Nephron progenitor cell (in vitro differentiated cells): ENCODE measurements around the gene CD40.

Source experiments
- DNase-seq: peaks from one replicate; pipeline ENCODE4 v3.0.0; 2021
- H3K27ac Mint-ChIP-seq: 2 replicates; pipeline ENCODE4 v1.8.0; 2021; ENCODE audit warnings: mild to moderate bottlenecking, moderate library complexity, mixed read lengths
- H3K27me3 Mint-ChIP-seq: 2 replicates; pipeline ENCODE4 v1.8.0; 2021; ENCODE audit warnings: mild to moderate bottlenecking, low read depth, mixed read lengths; ENCODE audit not compliant: poor library complexity
- H3K36me3 Mint-ChIP-seq: 2 replicates; pipeline ENCODE4 v1.8.0; 2021; ENCODE audit warnings: low read depth, mixed read lengths
- H3K4me1 Mint-ChIP-seq: 2 replicates; pipeline ENCODE4 v1.8.0; 2021; ENCODE audit warnings: mixed read lengths
- H3K4me3 Mint-ChIP-seq: 2 replicates; pipeline ENCODE4 v1.8.0; 2021; ENCODE audit warnings: mild to moderate bottlenecking, moderate library complexity, mixed read lengths
- H3K9me3 Mint-ChIP-seq: 2 replicates; pipeline ENCODE4 v1.8.0; 2021; ENCODE audit warnings: mild to moderate bottlenecking, moderate library complexity, mixed read lengths
- CTCF ChIP-seq: fragments of 200-600 bp; sonication (generic); IDR thresholded peaks from 2 replicates; pipeline ENCODE4 v1.5.0; 2021; ENCODE audit warnings: antibody characterized with exemption

Gene CD40

GRCh38 chr20:46172961-46173536 lies 54.9 kb downstream of the CD40 start:
- H3K36me3 Mint-ChIP-seq = no peaks in the 10 kb centered on the region
- no peak overlapping the region for H3K27ac Mint-ChIP-seq
- DNase-seq = no peak
- H3K4me3 Mint-ChIP-seq = no peak overlapping the region
- H3K9me3 Mint-ChIP-seq = no peaks in the 10 kb centered on the region
- no peak for TF ChIP-seq CTCF
- peaks cover 26% of the 10 kb centered on the region for H3K4me1 Mint-ChIP-seq
- peaks cover 85% of the 10 kb centered on the region for H3K27me3 Mint-ChIP-seq

- peaks cover 83% of the 10 kb centered on the region for H3K27me3 Mint-ChIP-seq
- DNase-seq = no peak
- TF ChIP-seq CTCF = no peak
- no peak overlapping the region for H3K27ac Mint-ChIP-seq
- H3K9me3 Mint-ChIP-seq = no peaks in the 10 kb centered on the region
- H3K4me3 Mint-ChIP-seq = no peak overlapping the region
- peaks cover 32% of the 10 kb centered on the region for H3K4me1 Mint-ChIP-seq
- H3K36me3 Mint-ChIP-seq = no peaks in the 10 kb centered on the region
Observed at GRCh38 chr20:46173652-46174468, 55.7 kb downstream of the CD40 start.

- no peaks in the 10 kb centered on the region for H3K36me3 Mint-ChIP-seq
- no peak overlapping the region for H3K4me3 Mint-ChIP-seq
- H3K27ac Mint-ChIP-seq = no peak overlapping the region
- peaks cover 81% of the 10 kb centered on the region for H3K27me3 Mint-ChIP-seq
- peak; percentile 92 for DNase-seq
- H3K9me3 Mint-ChIP-seq = no peaks in the 10 kb centered on the region
- peak; percentile 41 for TF ChIP-seq CTCF
- H3K4me1 Mint-ChIP-seq = peaks cover 32% of the 10 kb centered on the region
Observed at GRCh38 chr20:46174469-46175126, 56.5 kb downstream of the CD40 start.

- Mint-ChIP-seq H3K4me1 (peaks cover 32% of the 10 kb centered on the region), H3K36me3 (no peaks in the 10 kb centered on the region), H3K27ac (no peak overlapping the region), H3K4me3 (no peak overlapping the region), H3K27me3 (peaks cover 77% of the 10 kb centered on the region), H3K9me3 (no peaks in the 10 kb centered on the region)
- no peak for TF ChIP-seq CTCF
- no peak for DNase-seq
Observed at GRCh38 chr20:46175127-46175494, 57.0 kb downstream of the CD40 start.

- H3K4me3 Mint-ChIP-seq = no peak overlapping the region
- no peak for DNase-seq
- H3K27me3 Mint-ChIP-seq = peaks cover 65% of the 10 kb centered on the region
- H3K27ac Mint-ChIP-seq = no peak overlapping the region
- H3K9me3 Mint-ChIP-seq = no peaks in the 10 kb centered on the region
- no peak for TF ChIP-seq CTCF
- H3K4me1 Mint-ChIP-seq = peaks cover 41% of the 10 kb centered on the region
- no peaks in the 10 kb centered on the region for H3K36me3 Mint-ChIP-seq
Observed at GRCh38 chr20:46176739-46177378, 58.7 kb downstream of the CD40 start.
